Measurements from ENCODE around the gene BIRC3.
A peak's percentile ranks its signal among the peaks of the same experiment; 100 is the strongest.

The BIRC3 gene

GRCh38 chr11:102317099-102317767 is at the start of gene BIRC3:
Gene BIRC3 (plus strand): TSS chr11:102317484. CDS start chr11:102324510, 7,026 bp downstream.
- peak; percentile 85 for DNase-seq

- no peak for DNase-seq
Observed at GRCh38 chr11:102267609-102268008, 49.7 kb upstream of the BIRC3 start.

GRCh38 chr11:102268083-102268984 is 49.0 kb upstream of the BIRC3 start:
- peak; percentile 69 for DNase-seq

- no peak for DNase-seq
Observed at GRCh38 chr11:102268985-102269470, 48.3 kb upstream of the BIRC3 start.

- no peak for DNase-seq
Observed at GRCh38 chr11:102269927-102270326, 47.4 kb upstream of the BIRC3 start.

GRCh38 chr11:102272047-102272824 is 45.0 kb upstream of the BIRC3 start:
- DNase-seq = no peak

GRCh38 chr11:102274628-102275027 is 42.7 kb upstream of the BIRC3 start:
- DNase-seq = no peak

- no peak for DNase-seq
Observed at GRCh38 chr11:102276362-102276761, 40.9 kb upstream of the BIRC3 start.

GRCh38 chr11:102276783-102277182 is 40.5 kb upstream of the BIRC3 start:
- DNase-seq = no peak

- no peak for DNase-seq
Observed at GRCh38 chr11:102279641-102280170, 37.6 kb upstream of the BIRC3 start.

- no peak for DNase-seq
Observed at GRCh38 chr11:102280245-102280833, 36.9 kb upstream of the BIRC3 start.

GRCh38 chr11:102283116-102283485 is 34.2 kb upstream of the BIRC3 start:
- DNase-seq = no peak

GRCh38 chr11:102284008-102284407 is 33.3 kb upstream of the BIRC3 start:
- DNase-seq = no peak

- DNase-seq = no peak
Observed at GRCh38 chr11:102286292-102286691, 31.0 kb upstream of the BIRC3 start.

- no peak for DNase-seq
Observed at GRCh38 chr11:102287964-102288724, 29.1 kb upstream of the BIRC3 start.

GRCh38 chr11:102288725-102289083 is 28.6 kb upstream of the BIRC3 start:
- no peak for DNase-seq

- no peak for DNase-seq
Observed at GRCh38 chr11:102289592-102289991, 27.7 kb upstream of the BIRC3 start.

- DNase-seq = no peak
Observed at GRCh38 chr11:102291831-102292230, 25.5 kb upstream of the BIRC3 start.

GRCh38 chr11:102292933-102293332 is 24.4 kb upstream of the BIRC3 start:
- DNase-seq = no peak

- no peak for DNase-seq
Observed at GRCh38 chr11:102293873-102294601, 23.2 kb upstream of the BIRC3 start.

GRCh38 chr11:102295045-102295444 is 22.2 kb upstream of the BIRC3 start:
- no peak for DNase-seq
